ENCODE measurements around the gene ZNF559. TPM values are rescaled to one million over a fixed set of nuclear protein-coding genes. Genes with fewer than 3 reads are reported as not detected.

Gene ZNF559
- total RNA-seq, 4 donors from 2014 or later = 12.9 to 45.2 (median 20.2) TPM

DNA sequence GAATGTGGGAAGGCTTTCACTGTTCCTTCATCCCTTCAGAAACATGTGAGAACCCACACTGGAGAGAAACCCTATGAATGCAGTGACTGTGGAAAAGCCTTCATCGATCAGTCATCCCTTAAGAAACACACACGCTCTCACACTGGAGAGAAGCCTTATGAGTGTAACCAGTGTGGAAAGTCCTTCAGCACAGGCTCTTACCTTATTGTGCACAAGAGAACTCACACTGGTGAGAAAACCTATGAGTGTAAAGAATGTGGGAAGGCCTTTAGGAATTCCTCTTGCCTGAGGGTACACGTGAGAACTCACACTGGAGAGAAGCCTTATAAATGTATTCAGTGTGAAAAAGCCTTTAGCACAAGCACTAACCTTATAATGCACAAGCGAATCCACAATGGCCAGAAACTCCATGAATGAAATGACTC lies 57.4 kb downstream of the ZNF559 start:
- Histone ChIP-seq H3K4me1 (no peaks in the 10 kb centered on the region), H3K36me3 (peaks cover 21 to 100% (median 57%) of the 10 kb centered on the region in 3 donors), H3K9me3 (peaks cover 11 to 100% (median 67%) of the 10 kb centered on the region in 4 donors), H3K27me3 (no peaks in the 10 kb centered on the region), H3K4me3 (no peak overlapping the region), H3K27ac (no peak overlapping the region)
- no peak for DNase-seq (ENCODE audit: low spot score in 2 of 2)
- TF ChIP-seq POLR2A (IDR thresholded peaks at IDR 0.05) = no peak
- TF ChIP-seq CTCF (IDR thresholded peaks at IDR 0.05) = no peak
- TF ChIP-seq EP300 (IDR thresholded peaks at IDR 0.05) = no peak
- WGBS, 2 donors = 72 to 95% methylated on average over 4 of the region's 4 CpGs

Other genes starting within 250 kb of the ZNF559 start
- under 1 TPM in 1 of 4 donors, not detected in 3; 0.22 TPM for gene OR1M1, start 237.1 kb upstream of the ZNF559 start, total RNA-seq
- gene OR7G2, start 216.7 kb upstream of the ZNF559 start, total RNA-seq = not detected
- not detected for gene OR7G1, start 208.4 kb upstream of the ZNF559 start, total RNA-seq
- not detected for gene OR7G3, start 197.2 kb upstream of the ZNF559 start, total RNA-seq
- 10 to 100 TPM; 15.5 to 20.5 (median 17.8) TPM for gene ZNF317, start 183.8 kb upstream of the ZNF559 start, total RNA-seq
- under 1 TPM in 1 of 4 donors, not detected in 3; 0.44 TPM for gene OR7D2, start 145.2 kb upstream of the ZNF559 start, total RNA-seq
- not detected for gene OR7D4, start 104.6 kb upstream of the ZNF559 start, total RNA-seq
- not detected for gene OR7E24, start 73.2 kb upstream of the ZNF559 start, total RNA-seq
- gene ZNF699, start 14.3 kb upstream of the ZNF559 start, total RNA-seq = 10 to 100 TPM; 15.0 to 26.7 (median 22.6) TPM
- gene ZNF177, start 38.8 kb downstream of the ZNF559 start, total RNA-seq = 10 to 100 TPM in 1 of 4 donors, 1 to 10 TPM in 3; 1.4 to 12.9 (median 6.3) TPM
- gene ZNF266, start 111.4 kb downstream of the ZNF559 start, total RNA-seq = 10 to 100 TPM; 22.6 to 38.6 (median 30.7) TPM
- not detected for gene ZNF560, start 174.4 kb downstream of the ZNF559 start, total RNA-seq
- gene ZNF426, start 214.5 kb downstream of the ZNF559 start, total RNA-seq = 10 to 100 TPM; 10.5 to 13.7 (median 12.8) TPM